Small intestine (tissue), 7 donors: ENCODE results near the gene KCNS1. TPM values are rescaled to one million over a fixed set of nuclear protein-coding genes. Genes with fewer than 3 reads are reported as not detected.

Experiments
- DNase-seq, 2 donors: peaks; one replicate each; pipeline versions ENCODE4 v3.0.0 to v3.0.0-alpha.2; 2013
- FAIRE-seq: peaks from 2 replicates; lab custom pipeline; 2012; peaks lifted over from hg19 to GRCh38; lab: Jason Lieb, UNC
- H3K27ac ChIP-seq, 3 donors: one replicate each; pipeline ENCODE4 v1.5.1; 2013; ENCODE audit warnings: low read length in 2 of 3, mild to moderate bottlenecking in 2 of 3, control low read depth in 1 of 3, inconsistent platforms in 1 of 3, low read depth in 1 of 3, moderate library complexity in 1 of 3
- H3K27me3 ChIP-seq, 3 donors: one replicate each; pipeline ENCODE4 v1.6.1; 2013; ENCODE audit warnings: low read length in 3 of 3, inconsistent platforms in 1 of 3; ENCODE audit not compliant: control insufficient read depth in 3 of 3, insufficient read depth in 3 of 3
- H3K36me3 ChIP-seq, 3 donors: one replicate each; pipeline ENCODE4 v1.6.1; 2013; ENCODE audit warnings: low read length in 3 of 3, inconsistent platforms in 1 of 3, low read depth in 1 of 3, mild to moderate bottlenecking in 1 of 3, moderate library complexity in 1 of 3; ENCODE audit not compliant: control insufficient read depth in 3 of 3, insufficient read depth in 2 of 3
- H3K4me1 ChIP-seq, 3 donors: one replicate each; pipeline ENCODE4 v1.6.1; 2013; ENCODE audit warnings: low read length in 2 of 3, inconsistent platforms in 1 of 3, low read depth in 1 of 3, mild to moderate bottlenecking in 1 of 3, moderate library complexity in 1 of 3; ENCODE audit not compliant: control insufficient read depth in 3 of 3, insufficient read depth in 2 of 3
- H3K4me3 ChIP-seq, 3 donors: one replicate each; pipeline ENCODE4 v1.5.1; 2013; ENCODE audit warnings: low read length in 3 of 3, control low read depth in 1 of 3, inconsistent platforms in 1 of 3, low read depth in 1 of 3, mild to moderate bottlenecking in 1 of 3, moderate library complexity in 1 of 3
- H3K9me3 ChIP-seq, 2 donors: one replicate each; pipeline ENCODE4 v1.6.1; 2013; ENCODE audit warnings: low read depth in 1 of 2, low read length in 1 of 2; ENCODE audit not compliant: control insufficient read depth in 2 of 2, insufficient read depth in 1 of 2
- WGBS, 3 donors: extraction: QIAGEN DNeasy Blood & Tissue Kit; methylation state at CpG; one replicate each; pipeline ENCODE4 v1.1.7; 2013; 5-methylcytosine and 5-hydroxymethylcytosine counted together
- polyA plus RNA-seq, 4 donors: library from polyadenylated mRNA; stranded (reverse) in 3 of 4; unstranded in 1 of 4; fragments of 200-250 nt in 3 of 4; fragments of 120-200 nt in 1 of 4; gene quantifications; one replicate each; pipeline versions ENCODE4 v1.2.1 to v1.2.3, GENCODE V29; 2013
- donor health status: healthy with polysubstance abuse.
- donor health status: control.
- donor health status: control.
- donor health status: Bipolar disorder and iron deficiency.
- donor health status: healthy.

Gene KCNS1
- polyA plus RNA-seq, 4 donors, result 1.0 to 1.3 TPM; not detected in 2

DNA sequence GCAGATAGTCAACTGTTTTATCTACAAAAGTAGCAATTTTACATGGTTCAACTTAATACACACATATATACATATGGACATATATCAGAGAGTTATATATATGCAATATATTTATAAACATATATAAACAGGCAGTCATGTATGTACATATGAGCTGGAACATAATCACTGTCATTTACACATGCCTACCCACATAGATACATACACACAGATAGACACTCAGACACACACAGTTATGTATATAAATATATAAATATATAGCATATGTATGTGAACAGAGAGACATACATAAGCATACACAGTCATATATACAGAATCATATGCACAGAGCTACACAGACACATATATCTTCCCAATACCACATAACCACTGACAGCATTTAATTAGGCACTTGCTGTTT is 11.8 kb upstream of the KCNS1 start:
- FAIRE-seq (no peak), DNase-seq (no peak)
- Histone ChIP-seq H3K4me1 (peaks cover 0 to 5% (median 0%) of the 10 kb centered on the region in 3 donors), H3K27ac (no peak overlapping the region), H3K9me3 (no peaks in the 10 kb centered on the region), H3K36me3 (no peaks in the 10 kb centered on the region), H3K27me3 (peaks cover 0 to 9% (median 4%) of the 10 kb centered on the region in 3 donors), H3K4me3 (no peak overlapping the region)

- no peak for DNase-seq
- Histone ChIP-seq H3K36me3 (no peaks in the 10 kb centered on the region), H3K9me3 (no peaks in the 10 kb centered on the region), H3K4me3 (no peak overlapping the region), H3K27me3 (peaks cover 0 to 9% (median 7%) of the 10 kb centered on the region in 3 donors), H3K27ac (no peak overlapping the region), H3K4me1 (peaks cover 0 to 5% (median 0%) of the 10 kb centered on the region in 3 donors)
- 52 to 67% (median 64%) methylated on average over 17 of the region's 17 CpGs for WGBS, 3 donors
- FAIRE-seq, result no peak
Measured at GRCh38 chr20:45111799-45112471, 11.0 kb upstream of the KCNS1 start.

DNA sequence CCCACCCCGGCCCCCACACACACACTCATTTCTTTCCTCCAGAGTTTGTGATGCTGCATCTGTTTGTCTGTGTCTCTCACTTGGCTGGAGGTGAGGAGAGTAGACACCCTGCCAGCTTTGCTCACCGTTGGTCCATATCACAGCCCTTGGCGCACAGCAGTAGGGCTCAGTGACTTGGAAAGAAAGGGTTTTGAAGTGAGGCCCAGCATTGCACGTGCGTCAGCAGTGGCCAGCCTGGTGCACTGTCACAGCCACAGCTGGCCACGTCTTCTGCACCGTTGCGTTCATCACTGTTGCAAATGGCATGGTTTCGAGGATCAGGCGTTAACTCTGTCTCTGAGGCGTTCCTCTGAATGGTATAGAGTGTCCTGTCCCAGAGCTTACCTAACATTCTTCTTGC is 10.4 kb upstream of the KCNS1 start:
- WGBS, 3 donors, result 79 to 87% (median 85%) methylated on average over 11 of the region's 11 CpGs
- peaks cover 0 to 5% (median 0%) of the 10 kb centered on the region in 3 donors for H3K4me1 ChIP-seq
- H3K27me3 ChIP-seq, result peaks cover 0 to 9% (median 7%) of the 10 kb centered on the region in 3 donors
- H3K4me3 ChIP-seq, result no peak overlapping the region
- no peaks in the 10 kb centered on the region for H3K36me3 ChIP-seq
- DNase-seq (no peak), FAIRE-seq (no peak)
- H3K27ac ChIP-seq, result no peak overlapping the region
- H3K9me3 ChIP-seq, result no peaks in the 10 kb centered on the region

- no peak for FAIRE-seq
Measured at GRCh38 chr20:45110301-45110700, 9.4 kb upstream of the KCNS1 start.

DNA sequence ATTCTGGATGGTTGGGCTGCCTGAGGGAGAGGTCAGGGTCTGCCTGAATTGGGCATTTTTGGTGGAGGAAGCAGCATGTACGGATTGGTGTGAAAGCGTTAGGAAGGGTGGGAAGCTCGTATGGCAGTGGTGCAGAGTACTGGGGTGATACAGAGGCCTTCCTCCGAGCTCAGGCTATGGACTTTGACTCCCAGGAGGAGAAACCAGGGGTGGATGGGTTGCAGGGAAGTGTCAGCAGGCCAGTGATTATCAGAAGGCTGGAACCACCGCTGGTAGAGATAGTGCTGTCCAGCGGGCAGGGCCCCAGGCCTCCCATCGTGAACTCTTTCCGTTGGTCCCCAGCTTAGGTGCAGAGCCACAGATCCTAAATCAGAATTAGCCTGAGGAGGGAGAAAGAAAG is 8.7 kb upstream of the KCNS1 start:
- H3K27me3 ChIP-seq, result peaks cover 0 to 12% (median 3%) of the 10 kb centered on the region in 3 donors
- FAIRE-seq, result no peak
- WGBS, 3 donors, result 53 to 67% (median 63%) methylated on average over 8 of the region's 8 CpGs
- H3K27ac ChIP-seq, result peak overlapping the region in 1 of 3 donors; percentile 17
- peaks cover 0 to 5% (median 0%) of the 10 kb centered on the region in 3 donors for H3K4me1 ChIP-seq
- no peaks in the 10 kb centered on the region for H3K36me3 ChIP-seq
- H3K9me3 ChIP-seq, result no peaks in the 10 kb centered on the region
- DNase-seq, result peak in 1 of 2 donors; percentile 58
- no peak overlapping the region for H3K4me3 ChIP-seq

More at GRCh38 chr20:45110301-45110700, 9.4 kb upstream of the KCNS1 start:
- H3K36me3 ChIP-seq, result no peaks in the 10 kb centered on the region
- H3K4me1 ChIP-seq, result peaks cover 0 to 5% (median 0%) of the 10 kb centered on the region in 3 donors
- H3K27ac ChIP-seq, result peak overlapping the region in 1 of 3 donors; percentile 17
- peaks cover 0 to 12% (median 7%) of the 10 kb centered on the region in 3 donors for H3K27me3 ChIP-seq
- no peak for DNase-seq
- WGBS, 3 donors, result 86 to 92% (median 90%) methylated on average over 11 of the region's 11 CpGs
- no peaks in the 10 kb centered on the region for H3K9me3 ChIP-seq
- H3K4me3 ChIP-seq, result no peak overlapping the region

DNA sequence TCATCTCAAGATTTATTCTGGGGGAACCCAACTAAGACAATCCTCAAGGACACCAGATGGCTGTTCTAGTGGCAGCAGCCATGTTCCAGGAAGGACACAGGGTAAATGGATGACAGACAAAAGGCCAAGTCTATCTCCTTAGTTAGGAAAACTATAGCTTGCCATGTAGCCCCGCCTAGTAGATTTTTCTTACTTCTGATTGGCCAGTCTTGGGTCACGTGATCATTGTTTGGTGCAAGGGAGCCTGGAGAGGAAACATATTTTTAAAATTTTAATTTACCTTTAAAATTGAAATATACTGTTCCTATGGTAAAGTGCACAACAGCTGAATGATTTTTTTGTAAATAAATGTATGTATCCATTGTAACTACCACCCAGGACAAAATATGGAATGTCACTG is 4.4 kb upstream of the KCNS1 start:
- Histone ChIP-seq H3K9me3 (no peaks in the 10 kb centered on the region), H3K27ac (no peak overlapping the region), H3K4me3 (no peak overlapping the region), H3K27me3 (peaks cover 0 to 26% (median 3%) of the 10 kb centered on the region in 3 donors), H3K4me1 (peaks cover 0 to 12% (median 2%) of the 10 kb centered on the region in 3 donors), H3K36me3 (no peaks in the 10 kb centered on the region)
- DNase-seq (no peak), FAIRE-seq (no peak)
- 83 to 93% (median 88%) methylated on average over 2 of the region's 2 CpGs for WGBS, 3 donors

DNA sequence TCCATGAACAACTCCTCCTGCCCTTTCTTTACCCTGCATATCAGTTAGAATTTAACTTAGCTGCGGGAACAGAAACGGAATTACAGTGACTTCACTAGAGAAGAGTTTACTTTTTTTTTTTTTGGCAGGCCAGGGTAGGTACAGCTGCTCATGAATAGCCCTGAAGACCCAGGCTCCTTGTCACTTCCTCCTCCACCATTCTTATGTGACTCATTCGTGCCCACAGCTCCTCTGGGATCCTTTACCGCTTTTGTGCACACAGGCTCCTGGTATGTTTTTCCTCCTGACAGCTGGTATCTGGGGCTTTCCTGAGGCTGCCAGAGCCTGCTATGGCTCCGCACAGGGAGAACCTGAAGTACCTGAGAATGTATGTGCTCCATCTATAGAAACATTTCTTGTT is 3.9 kb upstream of the KCNS1 start:
- Histone ChIP-seq H3K9me3 (no peaks in the 10 kb centered on the region), H3K36me3 (no peaks in the 10 kb centered on the region), H3K4me1 (peaks cover 0 to 12% (median 2%) of the 10 kb centered on the region in 3 donors), H3K27me3 (peaks cover 0 to 32% (median 6%) of the 10 kb centered on the region in 3 donors), H3K27ac (no peak overlapping the region), H3K4me3 (no peak overlapping the region)
- 51 to 55% (median 51%) methylated on average over 5 of the region's 5 CpGs for WGBS, 3 donors
- no peak for FAIRE-seq
- no peak for DNase-seq

DNA sequence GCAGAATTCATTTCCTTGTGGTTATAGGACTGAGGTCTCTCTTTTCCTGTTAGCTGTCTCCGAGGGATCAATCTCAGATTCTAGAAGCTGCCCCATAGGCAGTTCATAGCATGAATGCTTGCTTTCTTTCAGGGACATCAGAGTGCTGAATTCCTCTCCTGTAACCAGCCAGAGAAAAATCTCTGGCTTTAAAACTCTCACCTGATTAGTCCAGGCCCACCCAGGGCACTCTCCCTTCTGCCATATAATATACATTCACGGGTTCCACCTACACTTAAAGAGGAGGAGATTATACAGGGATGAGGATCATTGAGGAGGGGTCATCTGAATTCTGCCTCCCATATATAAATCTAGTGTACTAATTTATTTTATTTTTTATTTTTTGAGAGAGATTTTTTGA is 2.1 kb upstream of the KCNS1 start:
- DNase-seq (no peak), FAIRE-seq (no peak)
- Histone ChIP-seq H3K9me3 (no peaks in the 10 kb centered on the region), H3K27ac (no peak overlapping the region), H3K4me1 (peaks cover 0 to 7% (median 2%) of the 10 kb centered on the region in 3 donors), H3K27me3 (peaks cover 0 to 46% (median 6%) of the 10 kb centered on the region in 3 donors), H3K4me3 (no peak overlapping the region), H3K36me3 (no peaks in the 10 kb centered on the region)
- WGBS, 3 donors, result 72 to 84% (median 81%) methylated on average over 2 of the region's 2 CpGs
